ENCODE measurements around the gene BBS2.

DNA sequence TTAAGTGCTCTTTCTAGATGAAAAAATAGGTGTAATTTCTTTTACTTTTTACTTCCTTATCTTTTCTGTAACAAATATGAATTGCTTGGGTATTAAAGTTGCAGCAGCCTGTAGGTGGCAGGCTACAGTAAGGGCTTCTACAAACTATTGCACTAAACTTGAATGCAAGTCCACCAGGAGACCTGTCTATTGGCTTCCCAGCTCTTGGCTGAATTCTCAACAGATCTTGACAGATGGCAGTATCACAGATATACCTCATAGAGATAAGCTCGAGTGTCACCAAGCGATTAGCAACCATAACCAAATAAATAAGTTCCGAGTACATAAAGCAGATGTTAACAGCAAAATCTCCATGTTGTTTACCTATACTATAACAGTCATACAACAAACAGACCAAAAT lies 5.9 kb downstream of the BBS2 start:
- TF ChIP-seq, protein P1, sequence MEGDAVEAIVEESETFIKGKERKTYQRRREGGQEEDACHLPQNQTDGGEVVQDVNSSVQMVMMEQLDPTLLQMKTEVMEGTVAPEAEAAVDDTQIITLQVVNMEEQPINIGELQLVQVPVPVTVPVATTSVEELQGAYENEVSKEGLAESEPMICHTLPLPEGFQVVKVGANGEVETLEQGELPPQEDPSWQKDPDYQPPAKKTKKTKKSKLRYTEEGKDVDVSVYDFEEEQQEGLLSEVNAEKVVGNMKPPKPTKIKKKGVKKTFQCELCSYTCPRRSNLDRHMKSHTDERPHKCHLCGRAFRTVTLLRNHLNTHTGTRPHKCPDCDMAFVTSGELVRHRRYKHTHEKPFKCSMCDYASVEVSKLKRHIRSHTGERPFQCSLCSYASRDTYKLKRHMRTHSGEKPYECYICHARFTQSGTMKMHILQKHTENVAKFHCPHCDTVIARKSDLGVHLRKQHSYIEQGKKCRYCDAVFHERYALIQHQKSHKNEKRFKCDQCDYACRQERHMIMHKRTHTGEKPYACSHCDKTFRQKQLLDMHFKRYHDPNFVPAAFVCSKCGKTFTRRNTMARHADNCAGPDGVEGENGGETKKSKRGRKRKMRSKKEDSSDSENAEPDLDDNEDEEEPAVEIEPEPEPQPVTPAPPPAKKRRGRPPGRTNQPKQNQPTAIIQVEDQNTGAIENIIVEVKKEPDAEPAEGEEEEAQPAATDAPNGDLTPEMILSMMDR (IDR thresholded peaks at IDR 0.05): peak; percentile 85
- TF ChIP-seq EP300 (IDR thresholded peaks at IDR 0.05) (no peak), POLR2A (IDR thresholded peaks at IDR 0.05; ENCODE audit: low read length) (no peak), USF2 (IDR thresholded peaks at IDR 0.05) (no peak), CEBPB (IDR thresholded peaks at IDR 0.05) (no peak), HDAC2 (IDR thresholded peaks at IDR 0.05) (no peak), RAD21 (conservative IDR thresholded peaks at IDR 0.05 in 1 of 2, IDR thresholded peaks at IDR 0.05 in 1 of 2) (peak; percentile 74 to 75)

Data from A549 (cell line).